A673 (cell line): Measurements from ENCODE around the gene HDGFL3. TPM values are rescaled to one million over a fixed set of nuclear protein-coding genes. Genes with fewer than 3 reads are reported as not detected.

Experiments used
- BruUV-seq: library from RNA; stranded (reverse); fragments of 400-500 nt; replicated peaks from 2 replicates; lab custom pipeline; 2021; lab: Mats Ljungman, UMichigan
- CTCF ChIA-PET: fragments of 300-600 bp; sonication (Branson Sonifier 250); formaldehyde crosslinking; loops from one replicate; lab custom pipeline; 2022; ENCODE audit warnings: antibody characterized with exemption; lab: Charles Lee
- POLR2A ChIA-PET: fragments of 300-600 bp; sonication (Branson Sonifier 250); formaldehyde crosslinking; loops from one replicate; lab custom pipeline; 2022; ENCODE audit warnings: antibody characterized with exemption; ENCODE audit not compliant: low non-redundant PET; lab: Charles Lee
- DNase-seq: peaks from one replicate; pipeline ENCODE4 v3.0.0-alpha.2; 2015; ENCODE audit warnings: low spot score
- H3K27ac ChIP-seq: fragments of 200-600 bp; sonication (generic); 2 replicates; pipeline ENCODE4 v1.5.1; 2016; ENCODE audit warnings: mixed run types, low read depth, mild to moderate bottlenecking, mixed read lengths, antibody characterized with exemption, low read length; ENCODE audit not compliant: poor library complexity, severe bottlenecking
- H3K27me3 ChIP-seq: fragments of 200-600 bp; sonication (generic); replicated peaks from 2 replicates; pipeline ENCODE4 v1.6.1; 2017; ENCODE audit warnings: mixed run types, low read depth, mild to moderate bottlenecking, mixed read lengths, antibody characterized with exemption, low read length; ENCODE audit not compliant: insufficient read depth, poor library complexity
- H3K36me3 ChIP-seq: fragments of 200-600 bp; sonication (generic); 2 replicates; pipeline ENCODE4 v1.6.1; 2016; ENCODE audit warnings: mixed run types, mild to moderate bottlenecking, mixed read lengths, antibody characterized with exemption, low read length; ENCODE audit not compliant: insufficient read depth, poor library complexity, severe bottlenecking
- H3K4me1 ChIP-seq: fragments of 200-600 bp; sonication (generic); 2 replicates; pipeline ENCODE4 v1.6.1; 2017; ENCODE audit warnings: mixed run types, mild to moderate bottlenecking, mixed read lengths, antibody characterized with exemption, low read length; ENCODE audit not compliant: insufficient read depth, poor library complexity, severe bottlenecking
- H3K4me3 ChIP-seq: fragments of 200-600 bp; sonication (generic); 2 replicates; pipeline ENCODE4 v1.5.1; 2016; ENCODE audit warnings: low read depth, mixed run types, mild to moderate bottlenecking, mixed read lengths, low read length; ENCODE audit not compliant: poor library complexity, severe bottlenecking
- H3K9me3 ChIP-seq: fragments of 200-600 bp; sonication (generic); 2 replicates; pipeline ENCODE4 v1.6.1; 2016; ENCODE audit warnings: mixed run types, low read depth, mild to moderate bottlenecking, mixed read lengths, antibody characterized with exemption, low read length; ENCODE audit not compliant: poor library complexity, severe bottlenecking
- EZH2 ChIP-seq: fragments of 200-600 bp; sonication (generic); IDR thresholded peaks from 2 replicates; pipeline ENCODE4 v1.6.1; 2017; ENCODE audit warnings: borderline replicate concordance, low read depth, mild to moderate bottlenecking, mixed read lengths, antibody characterized with exemption, low read length; ENCODE audit not compliant: poor library complexity, severe bottlenecking
- intact Hi-C: fragments of 100-400 bp; cut with micrococcal nuclease; formaldehyde crosslinking; loops from one replicate; pipeline ENCODE4 v1.10.0; 2022; ENCODE audit not compliant: unreplicated experiment
- total RNA-seq: library from RNA; stranded (reverse); gene quantifications from 2 replicates; pipeline ENCODE4 v1.2.3, GENCODE V29; 2021
- TF ChIP-seq, protein P1 (sequence below): fragments of 300-800, 200-600 bp; sonication (generic); conservative IDR thresholded peaks from 2 replicates; pipeline ENCODE4 v1.5.1; 2017; ENCODE audit warnings: low read depth, mild to moderate bottlenecking, antibody characterized with exemption, low read length, moderate library complexity, mixed read lengths

HDGFL3 gene
- total RNA-seq, 1 experiment from 2014 or later: 103 TPM

DNA sequence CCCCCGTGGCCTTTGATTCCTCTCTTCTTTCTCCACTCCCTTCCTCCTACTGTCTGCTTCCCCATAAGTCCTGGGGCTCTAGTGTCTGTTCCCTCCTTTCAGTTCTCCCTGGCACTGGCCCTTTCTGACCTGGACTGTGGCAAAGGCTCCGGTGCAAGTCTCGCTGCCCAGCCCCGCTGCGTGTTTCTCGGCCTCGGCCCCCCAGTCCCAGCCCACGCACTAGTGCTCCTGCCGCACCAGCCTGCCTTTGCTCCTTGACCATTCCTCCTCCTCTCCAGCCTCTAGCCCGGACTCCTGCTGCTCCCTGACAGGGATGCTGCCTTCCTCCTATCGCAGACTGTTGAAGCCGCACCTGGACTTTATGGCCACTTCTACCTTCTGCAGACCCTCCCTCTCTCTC is 98.1 kb downstream of the HDGFL3 start:
- H3K4me1 ChIP-seq: peaks cover 10% of the 10 kb centered on the region
- no peaks in the 10 kb centered on the region for H3K36me3 ChIP-seq
- POLR2A ChIA-PET: no interaction called here
- TF ChIP-seq EZH2: no peak
- TF ChIP-seq, protein P1, sequence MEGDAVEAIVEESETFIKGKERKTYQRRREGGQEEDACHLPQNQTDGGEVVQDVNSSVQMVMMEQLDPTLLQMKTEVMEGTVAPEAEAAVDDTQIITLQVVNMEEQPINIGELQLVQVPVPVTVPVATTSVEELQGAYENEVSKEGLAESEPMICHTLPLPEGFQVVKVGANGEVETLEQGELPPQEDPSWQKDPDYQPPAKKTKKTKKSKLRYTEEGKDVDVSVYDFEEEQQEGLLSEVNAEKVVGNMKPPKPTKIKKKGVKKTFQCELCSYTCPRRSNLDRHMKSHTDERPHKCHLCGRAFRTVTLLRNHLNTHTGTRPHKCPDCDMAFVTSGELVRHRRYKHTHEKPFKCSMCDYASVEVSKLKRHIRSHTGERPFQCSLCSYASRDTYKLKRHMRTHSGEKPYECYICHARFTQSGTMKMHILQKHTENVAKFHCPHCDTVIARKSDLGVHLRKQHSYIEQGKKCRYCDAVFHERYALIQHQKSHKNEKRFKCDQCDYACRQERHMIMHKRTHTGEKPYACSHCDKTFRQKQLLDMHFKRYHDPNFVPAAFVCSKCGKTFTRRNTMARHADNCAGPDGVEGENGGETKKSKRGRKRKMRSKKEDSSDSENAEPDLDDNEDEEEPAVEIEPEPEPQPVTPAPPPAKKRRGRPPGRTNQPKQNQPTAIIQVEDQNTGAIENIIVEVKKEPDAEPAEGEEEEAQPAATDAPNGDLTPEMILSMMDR: no peak
- CTCF ChIA-PET: no interaction called here
- intact Hi-C loops: loop anchor here (5.0 kb wide), 1 partner anchor 97 kb away; the partner anchor contains the start of gene C15orf40
- no peak for DNase-seq
- no peaks in the 10 kb centered on the region for H3K9me3 ChIP-seq
- BruUV-seq: no TSS peak
- H3K4me3 ChIP-seq: no peak overlapping the region
- no peak overlapping the region for H3K27ac ChIP-seq
- H3K27me3 ChIP-seq: no peaks in the 10 kb centered on the region

DNA sequence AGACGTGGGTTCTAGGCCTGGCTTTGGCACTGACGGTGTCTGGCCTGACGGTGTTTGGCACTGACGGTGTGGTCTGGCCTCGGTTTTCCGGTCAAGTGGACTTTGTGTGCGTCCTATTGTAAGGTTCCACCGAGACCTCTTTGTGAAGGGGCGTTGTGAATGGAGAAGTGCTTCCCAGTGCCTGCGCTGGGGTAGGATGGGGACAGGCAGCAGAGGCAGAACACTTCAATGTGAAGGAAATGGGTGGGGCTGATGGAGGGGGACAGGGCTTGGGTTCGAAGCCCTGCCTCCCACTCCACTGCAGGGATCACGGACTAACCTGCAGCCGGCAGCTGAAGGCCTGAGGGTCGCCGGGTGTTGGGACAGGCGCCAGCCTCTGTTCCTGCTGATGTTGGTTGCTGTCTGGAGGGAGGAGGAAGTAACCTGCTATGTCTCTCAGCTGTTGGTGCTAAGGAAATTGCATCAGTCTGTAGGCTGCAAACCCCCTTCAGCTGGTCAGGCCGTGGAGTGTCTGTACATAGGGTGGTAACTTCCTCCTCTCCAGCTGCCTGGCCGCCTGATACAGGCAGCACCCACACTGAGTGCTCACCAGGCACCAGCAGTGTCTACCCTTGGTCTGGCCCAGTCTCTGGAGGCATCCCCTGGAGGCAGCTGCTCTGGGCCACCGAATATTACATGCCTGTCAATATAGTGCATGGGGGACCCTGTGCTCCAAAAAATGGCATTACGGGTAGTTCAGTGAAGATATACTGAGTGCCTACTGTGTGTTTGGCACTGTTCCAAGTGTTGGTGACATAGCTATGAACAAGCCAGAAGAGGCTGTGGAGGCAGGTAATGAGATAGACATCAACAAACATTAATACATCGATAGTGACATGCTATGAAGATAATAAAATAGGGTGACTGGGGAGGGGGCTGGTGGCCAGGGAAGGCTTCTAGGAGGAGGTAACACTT is 99.1 kb downstream of the HDGFL3 start:
- H3K4me3 ChIP-seq: peak overlapping the region; percentile 58
- H3K9me3 ChIP-seq: no peaks in the 10 kb centered on the region
- CTCF ChIA-PET: no interaction called here
- POLR2A ChIA-PET: no interaction called here
- no peak overlapping the region for H3K27ac ChIP-seq
- H3K27me3 ChIP-seq: no peaks in the 10 kb centered on the region
- H3K4me1 ChIP-seq: peaks cover 10% of the 10 kb centered on the region
- TF ChIP-seq, protein P1: no peak
- TF ChIP-seq EZH2: no peak
- DNase-seq: peak; percentile 58
- H3K36me3 ChIP-seq: no peaks in the 10 kb centered on the region
- intact Hi-C loops: loop anchor here (5.0 kb wide), 1 partner anchor 96 kb away; the partner anchor contains the start of gene C15orf40
- BruUV-seq: no TSS peak

DNA sequence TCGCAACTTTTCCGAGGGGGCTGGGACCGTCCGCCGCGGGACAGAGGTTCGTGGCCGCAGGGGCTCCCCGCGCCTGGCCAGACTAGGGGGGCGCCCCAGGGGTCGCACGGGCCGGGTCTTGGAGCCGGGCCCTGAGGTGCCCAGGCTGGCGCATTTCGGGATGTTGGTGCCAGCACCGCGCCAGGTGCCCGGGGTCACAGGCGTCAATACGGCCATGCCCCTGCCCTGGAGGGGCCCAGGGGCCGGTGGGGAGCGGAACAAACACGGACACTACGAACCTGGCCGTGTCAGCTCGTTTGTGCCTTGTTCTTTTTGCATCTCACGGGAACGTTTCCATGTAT is 99.8 kb downstream of the HDGFL3 start:
- TF ChIP-seq, protein P1: no peak
- TF ChIP-seq EZH2: no peak
- ChIA-PET POLR2A (no interaction called here), CTCF (no interaction called here)
- H3K4me1 ChIP-seq: peaks cover 10% of the 10 kb centered on the region
- no peaks in the 10 kb centered on the region for H3K9me3 ChIP-seq
- DNase-seq: no peak
- no peaks in the 10 kb centered on the region for H3K27me3 ChIP-seq
- no TSS peak for BruUV-seq
- no peak overlapping the region for H3K27ac ChIP-seq
- peak overlapping the region; percentile 58 for H3K4me3 ChIP-seq
- no peaks in the 10 kb centered on the region for H3K36me3 ChIP-seq
- intact Hi-C loops: loop anchor here (5.0 kb wide), 1 partner anchor 96 kb away; the partner anchor contains the start of gene C15orf40
